SK-N-SH (cell line): ENCODE data around the gene TRAPPC12. TPM values are rescaled to one million over a fixed set of nuclear protein-coding genes. Genes with fewer than 3 reads are reported as not detected.

Experiments used
- CTCF ChIA-PET: fragments of 300-600, 350-600 bp; formaldehyde crosslinking; extraction: SDS; loops from one replicate; lab custom pipeline; 2021; lab: Yijun Ruan, JAX
- POLR2A ChIA-PET: fragments of 350-600 bp; sonication (Branson Sonifier 250); formaldehyde crosslinking; extraction: SDS; loops from one replicate; lab custom pipeline; 2020; ENCODE audit warnings: antibody characterized with exemption, inconsistent platforms; lab: Yijun Ruan, JAX
- DNase-seq: peaks from one replicate; pipeline ENCODE4 v3.0.0; 2012
- H2AFZ ChIP-seq: fragments of 200-600 bp; sonication (generic); 2 replicates; pipeline ENCODE4 v1.8.1; 2016; ENCODE audit warnings: antibody characterized with exemption, mild to moderate bottlenecking, low read depth
- H3F3A ChIP-seq: fragments of 200-600 bp; sonication (generic); replicated peaks from 2 replicates; pipeline ENCODE3; 2016; ENCODE audit warnings: antibody characterized with exemption, mild to moderate bottlenecking; ENCODE audit not compliant: insufficient read depth
- H3K27ac ChIP-seq, 2 experiments: fragments of 200-500 bp in 1 of 2; fragments of 200-600 bp in 1 of 2; sonication (Bioruptor generic) in 1 of 2; sonication (generic), shearing (Covaris generic) in 1 of 2; 2 replicates each; pipeline versions ENCODE4 v1.5.1 to v1.6.1; 2014 to 2016; ENCODE audit warnings: low read depth in 2 of 2, inconsistent platforms in 1 of 2, low read length in 1 of 2, mild to moderate bottlenecking in 1 of 2, mixed read lengths in 1 of 2
- H3K27me3 ChIP-seq: fragments of 200-600 bp; sonication (generic), shearing (Covaris generic); 2 replicates; pipeline ENCODE4 v1.6.1; 2016; ENCODE audit warnings: mixed run types; ENCODE audit not compliant: insufficient read depth
- H3K36me3 ChIP-seq, 2 experiments: fragments of 200-500 bp in 1 of 2; fragments of 200-600 bp in 1 of 2; sonication (Bioruptor generic) in 1 of 2; sonication (generic) in 1 of 2; replicated peaks in 1 of 2; 2 replicates each; pipeline versions ENCODE3 to v1.5.1; 2014 to 2016; ENCODE audit warnings: low read length in 1 of 2, mild to moderate bottlenecking in 1 of 2; ENCODE audit not compliant: insufficient read depth in 2 of 2, control insufficient read depth in 1 of 2
- H3K4me1 ChIP-seq, 2 experiments: fragments of 200-500 bp in 1 of 2; fragments of 200-600 bp in 1 of 2; sonication (Bioruptor generic) in 1 of 2; sonication (generic), shearing (Covaris generic) in 1 of 2; 2 replicates each; pipeline versions ENCODE4 v1.5.1 to v1.6.1; 2014 to 2016; ENCODE audit warnings: low read depth in 1 of 2, low read length in 1 of 2, mixed run types in 1 of 2; ENCODE audit not compliant: insufficient read depth in 2 of 2, control insufficient read depth in 1 of 2
- H3K4me2 ChIP-seq: fragments of 200-600 bp; sonication (generic), shearing (Covaris generic); 2 replicates; pipeline ENCODE4 v1.6.1; 2017; ENCODE audit warnings: mixed run types
- H3K4me3 ChIP-seq, 2 experiments: fragments of 200-500 bp in 1 of 2; fragments of 200-600 bp in 1 of 2; sonication (Bioruptor generic) in 1 of 2; sonication (generic), shearing (Covaris generic) in 1 of 2; 2 replicates each; pipeline versions ENCODE4 v1.5.1 to v1.8.1; 2014 to 2016; ENCODE audit warnings: low read depth in 2 of 2, inconsistent platforms in 1 of 2, low read length in 1 of 2, mild to moderate bottlenecking in 1 of 2, mixed read lengths in 1 of 2, moderate library complexity in 1 of 2
- H3K79me2 ChIP-seq: fragments of 200-600 bp; sonication (generic); 2 replicates; pipeline ENCODE4 v1.8.1; 2017; ENCODE audit warnings: mild to moderate bottlenecking; ENCODE audit not compliant: insufficient read depth
- H3K9ac ChIP-seq: fragments of 200-600 bp; sonication (generic); 2 replicates; pipeline ENCODE4 v1.6.1; 2017; ENCODE audit warnings: mixed run types
- H3K9me2 ChIP-seq: fragments of 200-600 bp; sonication (generic); 2 replicates; pipeline ENCODE4 v1.6.1; 2017; ENCODE audit warnings: mixed run types
- H3K9me3 ChIP-seq: fragments of 200-600 bp; sonication (generic); 2 replicates; pipeline ENCODE4 v1.6.1; 2017; ENCODE audit warnings: mixed run types, mild to moderate bottlenecking, moderate library complexity
- H4K20me1 ChIP-seq: fragments of 200-600 bp; sonication (generic); 2 replicates; pipeline ENCODE4 v1.6.1; 2017; ENCODE audit warnings: mild to moderate bottlenecking, mixed run types; ENCODE audit not compliant: insufficient read depth
- CHD2 ChIP-seq: fragments of 150-350 bp; IDR thresholded peaks from 2 replicates; pipeline ENCODE4 v1.6.1; 2018; ENCODE audit warnings: low read length; ENCODE audit not compliant: partially characterized antibody
- CTCF ChIP-seq: fragments of 200-600 bp; sonication (generic); IDR thresholded peaks from 2 replicates; pipeline ENCODE4 v1.6.1; 2017; ENCODE audit warnings: antibody characterized with exemption, mild to moderate bottlenecking, moderate library complexity
- EZH2phosphoT487 ChIP-seq: fragments of 200-600 bp; sonication (generic); IDR thresholded peaks from 2 replicates; pipeline ENCODE4 v1.6.1; 2017; ENCODE audit warnings: low read depth, mixed run types, mild to moderate bottlenecking, antibody characterized with exemption, moderate library complexity, borderline replicate concordance
- FOSL2 ChIP-seq: IDR thresholded peaks from 2 replicates; pipeline ENCODE4 v1.4.0; 2012; ENCODE audit warnings: low read depth, mild to moderate bottlenecking, moderate library complexity, borderline replicate concordance
- GABPA ChIP-seq: IDR thresholded peaks from 2 replicates; pipeline ENCODE4 v1.4.0; 2012; ENCODE audit warnings: low read depth, mild to moderate bottlenecking
- MAX ChIP-seq: IDR thresholded peaks from 2 replicates; pipeline ENCODE4 v1.4.0; 2012; ENCODE audit warnings: low read depth
- MEF2A ChIP-seq: IDR thresholded peaks from 2 replicates; pipeline ENCODE4 v1.4.0; 2012; ENCODE audit warnings: low read depth, borderline replicate concordance
- NFIC ChIP-seq: IDR thresholded peaks from 2 replicates; pipeline ENCODE4 v1.4.0; 2012; ENCODE audit warnings: borderline replicate concordance
- PBX3 ChIP-seq: IDR thresholded peaks from 2 replicates; pipeline ENCODE4; 2012
- POLR2AphosphoS5 ChIP-seq: IDR thresholded peaks from 2 replicates; pipeline ENCODE4 v1.6.1; 2012; ENCODE audit warnings: low read depth, low read length
- RAD21 ChIP-seq: IDR thresholded peaks from 2 replicates; pipeline ENCODE4 v1.6.1; 2012; ENCODE audit warnings: mild to moderate bottlenecking, low read length
- RCOR1 ChIP-seq: fragments of 150-350 bp; IDR thresholded peaks from 2 replicates; pipeline ENCODE4 v1.6.1; 2017; ENCODE audit warnings: antibody characterized with exemption, low read length
- RFX5 ChIP-seq: IDR thresholded peaks from 2 replicates; pipeline ENCODE4 v1.6.1; 2012; ENCODE audit warnings: mild to moderate bottlenecking, improper control_type of control experiment, low read length
- SIN3A ChIP-seq: IDR thresholded peaks from 2 replicates; pipeline ENCODE4 v1.6.1; 2012; ENCODE audit warnings: low read depth, mild to moderate bottlenecking, low read length, moderate library complexity, borderline replicate concordance
- TAF1 ChIP-seq: IDR thresholded peaks from 2 replicates; pipeline ENCODE4 v1.6.1; 2012; ENCODE audit warnings: low read depth, mild to moderate bottlenecking, low read length, moderate library complexity, borderline replicate concordance
- YY1 ChIP-seq: IDR thresholded peaks from 2 replicates; pipeline ENCODE4 v1.4.0; 2012; ENCODE audit warnings: low read depth, mild to moderate bottlenecking
- ZBTB33 ChIP-seq: IDR thresholded peaks from 2 replicates; pipeline ENCODE4 v1.4.0; 2012; ENCODE audit warnings: low read depth, borderline replicate concordance
- WGBS: methylation state at CpG from one replicate; pipeline ENCODE4 v1.1.6; 2017; ENCODE audit warnings: low lambda C conversion rate; 5-methylcytosine and 5-hydroxymethylcytosine counted together
- polyA plus RNA-seq, 3 experiments: library from polyadenylated mRNA; depleted of rRNA; stranded (reverse); fragments of >200 nt; gene quantifications; 2 replicates each; pipeline ENCODE4 v1.2.3, GENCODE V29; 2012

TRAPPC12 gene
- polyA plus RNA-seq, 1 of the 3 experiments (the other 2 are of a cell fraction), result 83.3 TPM

GRCh38 chr2:3460156-3460555 is 80.7 kb downstream of the TRAPPC12 start:
- peaks cover 12 to 41% of the 10 kb centered on the region in 2 experiments for H3K36me3 ChIP-seq
- peaks cover 3 to 22% of the 10 kb centered on the region in 2 experiments; a peak in 1 of 4 replicates for H3K4me1 ChIP-seq
- H3K9ac ChIP-seq, result no peak overlapping the region
- no peaks in the 10 kb centered on the region for H3K9me2 ChIP-seq
- 96% methylated on average over 11 of the region's 11 CpGs for WGBS
- POLR2A ChIA-PET, result interaction anchor here (1.2 kb wide), 1 partner anchor 26 kb away, joined by 3 read pairs; no protein-coding TSS in a partner anchor
- H3K4me3 ChIP-seq, result no peak overlapping the region
- no peak for TF ChIP-seq RFX5
- TF ChIP-seq ZBTB33, result no peak
- no peak for TF ChIP-seq GABPA
- TF ChIP-seq EZH2phosphoT487, result no peak
- TF ChIP-seq TAF1, result no peak
- H2AFZ ChIP-seq, result no peak overlapping the region
- H3K27me3 ChIP-seq, result no peaks in the 10 kb centered on the region
- CTCF ChIA-PET, result interaction anchor here (1.4 to 9.4 kb wide), 10 partner anchors 11 to 190 kb away, joined by 4 to 132 read pairs (median 8); no protein-coding TSS in a partner anchor
- H3K9me3 ChIP-seq, result no peaks in the 10 kb centered on the region
- H3K79me2 ChIP-seq, result no peaks in the 10 kb centered on the region
- DNase-seq, result no peak
- peaks cover 2% of the 10 kb centered on the region for H3F3A ChIP-seq
- no peaks in the 10 kb centered on the region for H4K20me1 ChIP-seq
- H3K4me2 ChIP-seq, result no peak overlapping the region
- no peak overlapping the region for H3K27ac ChIP-seq

GRCh38 chr2:3460831-3461800 is 81.6 kb downstream of the TRAPPC12 start:
- Histone ChIP-seq H3K4me2 (no peak overlapping the region), H3K4me1 (peaks cover 9 to 22% of the 10 kb centered on the region in 2 experiments; a peak in 3 of 4 replicates), H3F3A (peaks cover 7% of the 10 kb centered on the region), H3K9ac (no peak overlapping the region), H3K9me2 (no peaks in the 10 kb centered on the region), H3K36me3 (peaks cover 11 to 39% of the 10 kb centered on the region in 2 experiments), H3K79me2 (no peaks in the 10 kb centered on the region), H4K20me1 (no peaks in the 10 kb centered on the region), H2AFZ (no peak overlapping the region), H3K9me3 (no peaks in the 10 kb centered on the region), H3K4me3 (no peak overlapping the region), H3K27me3 (no peaks in the 10 kb centered on the region), H3K27ac (no peak overlapping the region)
- ChIA-PET CTCF (interaction anchor here (0.9 to 9.4 kb wide), 19 partner anchors 10 to 263 kb away, joined by 3 to 132 read pairs (median 6); no protein-coding TSS in a partner anchor), POLR2A (no interaction called here)
- no peak for DNase-seq
- WGBS, result 93% methylated on average over 32 of the region's 38 CpGs
- TF ChIP-seq FOSL2, result no peak
- no peak for TF ChIP-seq POLR2AphosphoS5
- TF ChIP-seq NFIC, result no peak
- no peak for TF ChIP-seq MEF2A
- TF ChIP-seq YY1, result no peak
- no peak for TF ChIP-seq MAX
- no peak for TF ChIP-seq RCOR1
- no peak for TF ChIP-seq SIN3A
- TF ChIP-seq RAD21, result no peak
- TF ChIP-seq PBX3, result no peak
- no peak for TF ChIP-seq CTCF
- TF ChIP-seq CHD2, result no peak
